RKO (cell line): ENCODE data around the gene TMPRSS5.
A peak's percentile ranks its signal among the peaks of the same experiment; 100 is the strongest.

Experiments used
- DNase-seq: peaks from one replicate; pipeline ENCODE4 v3.0.0-alpha.2; 2016; ENCODE audit warnings: low spot score

The TMPRSS5 gene

GRCh38 chr11:113667801-113668200, 38.3 kb downstream of the TMPRSS5 start:
- no peak for DNase-seq

GRCh38 chr11:113666584-113666983, 39.5 kb downstream of the TMPRSS5 start:
- no peak for DNase-seq

- no peak for DNase-seq
Measured at GRCh38 chr11:113664981-113665710, 41.0 kb downstream of the TMPRSS5 start.

- peak; percentile 70 for DNase-seq
Measured at GRCh38 chr11:113664069-113664980, 41.8 kb downstream of the TMPRSS5 start.

GRCh38 chr11:113663567-113663966, 42.5 kb downstream of the TMPRSS5 start:
- no peak for DNase-seq

GRCh38 chr11:113655771-113656170, 50.3 kb downstream of the TMPRSS5 start:
- no peak for DNase-seq

- DNase-seq, result no peak
Measured at GRCh38 chr11:113651023-113651422, 55.1 kb downstream of the TMPRSS5 start.

- no peak for DNase-seq
Measured at GRCh38 chr11:113649311-113649710, 56.8 kb downstream of the TMPRSS5 start.

- no peak for DNase-seq
Measured at GRCh38 chr11:113647856-113648255, 58.3 kb downstream of the TMPRSS5 start.

- no peak for DNase-seq
Measured at GRCh38 chr11:113647108-113647507, 59.0 kb downstream of the TMPRSS5 start.

GRCh38 chr11:113645593-113646349, 60.3 kb downstream of the TMPRSS5 start:
- DNase-seq, result no peak

- DNase-seq, result no peak
Measured at GRCh38 chr11:113644605-113645004, 61.5 kb downstream of the TMPRSS5 start.

GRCh38 chr11:113643701-113644100, 62.4 kb downstream of the TMPRSS5 start:
- DNase-seq, result no peak

GRCh38 chr11:113643006-113643585, 63.0 kb downstream of the TMPRSS5 start:
- DNase-seq, result no peak

- DNase-seq, result no peak
Measured at GRCh38 chr11:113642090-113642489, 64.0 kb downstream of the TMPRSS5 start.

GRCh38 chr11:113638376-113638775, 67.7 kb downstream of the TMPRSS5 start:
- no peak for DNase-seq

GRCh38 chr11:113637636-113638035, 68.5 kb downstream of the TMPRSS5 start:
- DNase-seq, result no peak
